Brain microvascular endothelial cell (primary cell): ENCODE data around the gene DLGAP1.

Experiments
- DNase-seq: peaks from one replicate; pipeline ENCODE4 v3.0.0-alpha.2; 2020
- H3K27ac ChIP-seq: fragments of 250-450 bp; sonication (Bioruptor Pico); 2 replicates; pipeline ENCODE4 v1.5.1; 2020; ENCODE audit warnings: mild to moderate bottlenecking, moderate library complexity
- H3K27me3 ChIP-seq: fragments of 250-450 bp; sonication (Bioruptor Pico); replicated peaks from 2 replicates; pipeline ENCODE4 v1.5.1; 2020; ENCODE audit warnings: mild to moderate bottlenecking
- H3K36me3 ChIP-seq: fragments of 250-450 bp; sonication (Bioruptor Pico); replicated peaks from 2 replicates; pipeline ENCODE4 v1.5.1; 2020; ENCODE audit warnings: mild to moderate bottlenecking
- H3K4me3 ChIP-seq: 2 replicates; pipeline ENCODE4 v1.5.1; 2011; ENCODE audit warnings: low read depth, mild to moderate bottlenecking, control low read depth, low read length, moderate library complexity
- in situ Hi-C: cut with HindIII; loops from 2 replicates; pipeline ENCODE4 v1.10.0; 2017; ENCODE audit warnings: low sequenced_read_pairs, low pct_ligation_motif_present
- TF ChIP-seq, protein P1 (sequence below): IDR thresholded peaks from 2 replicates; pipeline ENCODE4 v1.5.1; 2011; ENCODE audit warnings: low read depth, mild to moderate bottlenecking, moderate library complexity, low read length, control low read depth, inconsistent platforms; ENCODE audit errors: missing control alignments

DLGAP1 gene

DNA sequence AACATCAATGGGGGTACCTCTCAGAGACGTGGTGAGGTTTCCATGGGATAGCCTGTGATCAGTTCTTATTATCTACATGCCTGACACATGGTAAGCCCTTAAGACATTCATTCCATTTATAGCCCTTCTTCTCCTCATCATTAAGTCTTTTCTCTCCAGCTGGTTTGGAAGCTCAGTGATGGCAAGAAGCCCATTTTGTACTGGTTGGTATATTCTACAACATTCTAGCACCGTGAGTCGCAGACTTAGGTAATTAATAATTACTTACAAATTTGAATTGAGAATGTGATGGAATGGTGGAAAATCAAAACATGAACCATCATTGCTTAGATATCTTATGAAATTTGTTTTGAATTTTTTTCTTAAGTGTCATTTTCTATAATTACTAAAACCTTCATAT, 472.6 kb downstream of the DLGAP1 start:
- no peak overlapping the region for H3K27ac ChIP-seq
- in situ Hi-C loops = loop anchor here (25.0 kb wide), 1 partner anchor 220 kb away; no protein-coding TSS in a partner anchor
- DNase-seq = no peak

DNA sequence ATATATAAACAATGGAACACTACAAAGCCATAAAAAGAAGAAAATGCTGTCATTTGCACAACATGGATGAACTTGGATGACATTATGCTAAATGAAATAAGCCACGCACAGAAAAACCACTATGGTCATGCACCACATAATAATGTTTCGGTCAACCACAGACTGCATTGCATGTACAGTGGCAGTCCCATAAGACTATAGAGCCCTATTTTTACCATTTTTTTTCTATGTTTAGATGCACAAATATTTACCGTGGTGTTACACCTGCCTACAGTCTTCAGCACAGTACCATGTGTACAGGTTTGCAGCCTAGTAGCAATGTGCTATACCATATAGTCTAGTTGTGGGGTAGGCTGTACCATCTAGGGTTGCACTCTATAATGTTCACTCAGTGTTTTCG, 476.1 kb downstream of the DLGAP1 start:
- TF ChIP-seq, protein P1, sequence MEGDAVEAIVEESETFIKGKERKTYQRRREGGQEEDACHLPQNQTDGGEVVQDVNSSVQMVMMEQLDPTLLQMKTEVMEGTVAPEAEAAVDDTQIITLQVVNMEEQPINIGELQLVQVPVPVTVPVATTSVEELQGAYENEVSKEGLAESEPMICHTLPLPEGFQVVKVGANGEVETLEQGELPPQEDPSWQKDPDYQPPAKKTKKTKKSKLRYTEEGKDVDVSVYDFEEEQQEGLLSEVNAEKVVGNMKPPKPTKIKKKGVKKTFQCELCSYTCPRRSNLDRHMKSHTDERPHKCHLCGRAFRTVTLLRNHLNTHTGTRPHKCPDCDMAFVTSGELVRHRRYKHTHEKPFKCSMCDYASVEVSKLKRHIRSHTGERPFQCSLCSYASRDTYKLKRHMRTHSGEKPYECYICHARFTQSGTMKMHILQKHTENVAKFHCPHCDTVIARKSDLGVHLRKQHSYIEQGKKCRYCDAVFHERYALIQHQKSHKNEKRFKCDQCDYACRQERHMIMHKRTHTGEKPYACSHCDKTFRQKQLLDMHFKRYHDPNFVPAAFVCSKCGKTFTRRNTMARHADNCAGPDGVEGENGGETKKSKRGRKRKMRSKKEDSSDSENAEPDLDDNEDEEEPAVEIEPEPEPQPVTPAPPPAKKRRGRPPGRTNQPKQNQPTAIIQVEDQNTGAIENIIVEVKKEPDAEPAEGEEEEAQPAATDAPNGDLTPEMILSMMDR = no peak
- H3K4me3 ChIP-seq = no peak overlapping the region
- H3K36me3 ChIP-seq = no peaks in the 10 kb centered on the region
- H3K27ac ChIP-seq = no peak overlapping the region
- H3K27me3 ChIP-seq = no peaks in the 10 kb centered on the region
- no peak for DNase-seq
- in situ Hi-C loops = loop anchor here (25.0 kb wide), 1 partner anchor 217 kb away; no protein-coding TSS in a partner anchor

More for the DNA sequence above, 472.6 kb downstream of the DLGAP1 start:
- TF ChIP-seq, protein P1 = no peak
- no peaks in the 10 kb centered on the region for H3K36me3 ChIP-seq
- H3K4me3 ChIP-seq = no peak overlapping the region
- H3K27me3 ChIP-seq = no peaks in the 10 kb centered on the region

GRCh38 chr18:3973191-3973850, 481.8 kb downstream of the DLGAP1 start:
- in situ Hi-C loops = no loop called here
- Histone ChIP-seq H3K36me3 (no peaks in the 10 kb centered on the region), H3K27me3 (no peaks in the 10 kb centered on the region), H3K27ac (no peak overlapping the region), H3K4me3 (no peak overlapping the region)
- DNase-seq = no peak
- TF ChIP-seq, protein P1 = no peak

- in situ Hi-C loops = no loop called here
- H3K36me3 ChIP-seq = no peaks in the 10 kb centered on the region
- TF ChIP-seq, protein P1 = no peak
- no peak for DNase-seq
- no peak overlapping the region for H3K27ac ChIP-seq
- no peaks in the 10 kb centered on the region for H3K27me3 ChIP-seq
- no peak overlapping the region for H3K4me3 ChIP-seq
These were observed 482.7 kb downstream of the DLGAP1 start for GRCh38 chr18:3972291-3972930.

- Histone ChIP-seq H3K27me3 (no peaks in the 10 kb centered on the region), H3K36me3 (no peaks in the 10 kb centered on the region), H3K4me3 (no peak overlapping the region), H3K27ac (no peak overlapping the region)
- in situ Hi-C loops = no loop called here
- TF ChIP-seq, protein P1 = peak; percentile 42
- DNase-seq = no peak
These were observed 484.2 kb downstream of the DLGAP1 start for GRCh38 chr18:3970929-3971328.
